Parathyroid adenoma (tissue), 2 donors: ENCODE data around the gene LSR.

Experiments used
- H2AFZ ChIP-seq: fragments of 300-600 bp; sonication (generic); one replicate; pipeline ENCODE4 v1.7.0; 2017; ENCODE audit warnings: antibody characterized with exemption, mild to moderate bottlenecking
- H3K27ac ChIP-seq: fragments of 300-600 bp; sonication (generic); one replicate; pipeline ENCODE4 v1.7.0; 2017
- H3K27me3 ChIP-seq: fragments of 300-600 bp; sonication (generic); one replicate; pipeline ENCODE4 v1.7.0; 2017; ENCODE audit warnings: low read length; ENCODE audit not compliant: control insufficient read depth, insufficient read depth
- H3K36me3 ChIP-seq: fragments of 300-600 bp; sonication (generic); one replicate; pipeline ENCODE4 v1.7.0; 2017; ENCODE audit warnings: low read length; ENCODE audit not compliant: control insufficient read depth, insufficient read depth
- H3K4me1 ChIP-seq: fragments of 300-600 bp; sonication (generic); one replicate; pipeline ENCODE4 v1.7.0; 2017; ENCODE audit warnings: control low read depth
- H3K4me2 ChIP-seq: fragments of 300-600 bp; sonication (generic); one replicate; pipeline ENCODE4 v1.7.0; 2017; ENCODE audit warnings: low read length
- H3K4me3 ChIP-seq: fragments of 300-600 bp; sonication (generic); one replicate; pipeline ENCODE4 v1.7.0; 2017; ENCODE audit warnings: low read depth, low read length
- H3K79me2 ChIP-seq: fragments of 300-600 bp; sonication (generic); one replicate; pipeline ENCODE4 v1.7.0; 2017; ENCODE audit warnings: control low read depth
- H3K9ac ChIP-seq: fragments of 300-600 bp; sonication (generic); one replicate; pipeline ENCODE4 v1.7.0; 2017; ENCODE audit warnings: mild to moderate bottlenecking
- H3K9me3 ChIP-seq: fragments of 300-600 bp; sonication (generic); one replicate; pipeline ENCODE4 v1.7.0; 2017; ENCODE audit warnings: low read length; ENCODE audit not compliant: control insufficient read depth
- TF ChIP-seq, protein P1 (sequence below): fragments of 300-600 bp; sonication (generic); IDR thresholded peaks from one replicate; pipeline ENCODE4 v1.7.0; 2017; ENCODE audit warnings: antibody characterized with exemption, mild to moderate bottlenecking
- donor health status: primary hyperparathyroidism.

The LSR gene

DNA sequence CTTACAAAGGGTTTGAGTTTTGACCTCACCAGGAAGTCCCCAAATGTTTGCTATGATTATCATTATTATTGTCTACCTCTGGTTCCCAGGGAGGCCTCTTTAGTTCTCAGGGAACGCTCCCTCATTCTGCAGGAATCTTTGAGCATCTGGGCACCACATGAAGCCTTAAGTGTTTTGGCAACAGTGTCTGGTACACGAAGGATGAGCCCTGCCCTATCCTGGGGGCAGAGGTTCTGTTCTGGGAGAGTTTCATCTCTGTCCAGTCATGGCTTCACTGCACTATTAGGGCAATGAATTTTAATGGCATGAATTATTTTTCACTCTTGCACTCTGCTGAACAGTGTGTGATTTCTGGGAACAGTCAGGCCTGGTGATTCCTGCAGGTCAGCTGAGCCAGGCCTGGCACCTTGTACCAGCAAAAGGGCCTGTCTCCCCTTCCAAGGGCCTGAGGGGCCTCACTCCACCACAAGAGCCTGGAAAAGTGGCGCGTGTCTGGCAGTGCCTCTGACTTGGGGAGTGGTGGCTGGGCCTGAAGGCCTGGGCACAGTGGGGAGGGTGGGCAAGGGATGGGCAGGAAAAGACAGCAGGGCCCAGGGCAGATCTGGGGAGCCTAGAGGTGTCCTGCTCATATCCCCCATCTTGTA lies 24.8 kb upstream of the LSR start:
- no peak overlapping the region for H3K4me3 ChIP-seq
- H3K27ac ChIP-seq, result no peak overlapping the region
- H3K27me3 ChIP-seq, result no peaks in the 10 kb centered on the region
- H3K4me2 ChIP-seq, result no peak overlapping the region
- no peaks in the 10 kb centered on the region for H3K36me3 ChIP-seq
- no peaks in the 10 kb centered on the region for H3K4me1 ChIP-seq
- H3K9ac ChIP-seq, result no peak overlapping the region
- H3K79me2 ChIP-seq, result no peaks in the 10 kb centered on the region
- TF ChIP-seq, protein P1, sequence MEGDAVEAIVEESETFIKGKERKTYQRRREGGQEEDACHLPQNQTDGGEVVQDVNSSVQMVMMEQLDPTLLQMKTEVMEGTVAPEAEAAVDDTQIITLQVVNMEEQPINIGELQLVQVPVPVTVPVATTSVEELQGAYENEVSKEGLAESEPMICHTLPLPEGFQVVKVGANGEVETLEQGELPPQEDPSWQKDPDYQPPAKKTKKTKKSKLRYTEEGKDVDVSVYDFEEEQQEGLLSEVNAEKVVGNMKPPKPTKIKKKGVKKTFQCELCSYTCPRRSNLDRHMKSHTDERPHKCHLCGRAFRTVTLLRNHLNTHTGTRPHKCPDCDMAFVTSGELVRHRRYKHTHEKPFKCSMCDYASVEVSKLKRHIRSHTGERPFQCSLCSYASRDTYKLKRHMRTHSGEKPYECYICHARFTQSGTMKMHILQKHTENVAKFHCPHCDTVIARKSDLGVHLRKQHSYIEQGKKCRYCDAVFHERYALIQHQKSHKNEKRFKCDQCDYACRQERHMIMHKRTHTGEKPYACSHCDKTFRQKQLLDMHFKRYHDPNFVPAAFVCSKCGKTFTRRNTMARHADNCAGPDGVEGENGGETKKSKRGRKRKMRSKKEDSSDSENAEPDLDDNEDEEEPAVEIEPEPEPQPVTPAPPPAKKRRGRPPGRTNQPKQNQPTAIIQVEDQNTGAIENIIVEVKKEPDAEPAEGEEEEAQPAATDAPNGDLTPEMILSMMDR, result no peak
- no peak overlapping the region for H2AFZ ChIP-seq
- H3K9me3 ChIP-seq, result no peaks in the 10 kb centered on the region

DNA sequence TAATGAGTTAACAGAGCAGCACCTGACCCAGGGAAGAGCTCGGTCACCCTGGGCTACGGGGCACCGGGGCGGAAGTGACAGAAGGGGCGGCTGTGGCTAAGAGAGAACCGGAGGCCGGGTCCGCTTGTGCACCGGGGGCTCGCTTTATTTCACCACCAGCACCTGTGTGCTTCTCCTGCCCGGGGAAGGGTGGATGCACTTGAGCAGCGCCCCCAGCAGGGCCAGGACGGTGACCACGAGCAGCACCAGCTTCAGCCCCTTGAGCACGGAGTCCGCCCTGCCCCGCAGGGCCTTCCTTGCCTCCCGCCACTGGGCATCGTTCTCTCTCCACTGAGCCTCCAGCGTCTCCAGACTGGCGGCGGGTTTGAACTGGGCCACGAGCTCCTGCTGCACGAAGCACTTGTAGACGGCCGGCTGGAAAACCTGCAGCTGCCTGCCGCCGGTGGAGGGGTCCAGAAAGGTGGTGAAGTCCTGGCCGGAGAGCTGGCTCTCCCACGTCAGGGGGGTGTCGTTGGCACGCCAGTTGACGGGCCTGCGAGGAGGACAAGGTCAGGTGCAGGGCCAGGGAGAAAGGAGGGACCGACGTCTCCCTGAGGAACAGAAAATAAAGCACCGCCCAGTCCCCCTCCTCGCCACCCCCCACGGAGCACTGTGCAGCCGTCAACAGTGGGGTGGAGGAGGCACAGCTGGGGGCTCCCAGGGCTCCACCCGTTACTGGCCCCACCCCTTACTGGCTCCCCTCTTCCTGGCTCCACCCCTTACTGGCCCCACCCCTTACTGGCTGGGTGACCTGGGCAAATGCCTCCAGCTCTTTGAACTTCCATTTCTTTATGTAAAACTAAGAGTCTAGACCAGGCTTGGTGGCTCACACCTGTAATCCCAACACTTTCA lies 23.9 kb upstream of the LSR start:
- H3K4me1 ChIP-seq, result no peaks in the 10 kb centered on the region
- H3K79me2 ChIP-seq, result no peaks in the 10 kb centered on the region
- no peak overlapping the region for H3K4me3 ChIP-seq
- H3K36me3 ChIP-seq, result no peaks in the 10 kb centered on the region
- no peaks in the 10 kb centered on the region for H3K9me3 ChIP-seq
- H2AFZ ChIP-seq, result no peak overlapping the region
- H3K27ac ChIP-seq, result no peak overlapping the region
- no peaks in the 10 kb centered on the region for H3K27me3 ChIP-seq
- TF ChIP-seq, protein P1, result no peak
- no peak overlapping the region for H3K4me2 ChIP-seq
- no peak overlapping the region for H3K9ac ChIP-seq

DNA sequence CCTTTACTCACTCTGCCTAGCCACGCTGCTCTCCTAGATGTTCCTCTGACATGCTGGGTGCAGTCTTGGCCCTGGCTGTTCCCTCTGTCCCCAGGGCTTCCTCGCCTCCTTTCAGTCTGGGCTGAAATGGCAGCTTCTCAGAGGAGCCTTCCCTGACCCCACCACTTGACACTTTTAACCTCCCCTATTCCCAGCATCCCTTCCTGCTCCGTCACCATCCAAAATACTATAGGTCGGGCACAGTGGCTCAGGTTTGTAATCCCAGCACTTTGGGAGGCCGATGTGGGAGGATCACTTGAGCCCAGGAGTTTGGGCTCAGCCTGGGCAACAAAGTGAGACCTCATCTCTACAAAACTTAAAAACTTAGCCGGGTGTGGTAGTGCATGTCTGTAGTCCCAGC lies 22.9 kb upstream of the LSR start:
- TF ChIP-seq, protein P1, result no peak
- Histone ChIP-seq H3K27me3 (no peaks in the 10 kb centered on the region), H3K36me3 (no peaks in the 10 kb centered on the region), H3K9me3 (no peaks in the 10 kb centered on the region), H3K4me3 (no peak overlapping the region), H3K9ac (no peak overlapping the region), H3K79me2 (no peaks in the 10 kb centered on the region), H3K4me2 (no peak overlapping the region), H3K27ac (no peak overlapping the region), H3K4me1 (no peaks in the 10 kb centered on the region), H2AFZ (no peak overlapping the region)

DNA sequence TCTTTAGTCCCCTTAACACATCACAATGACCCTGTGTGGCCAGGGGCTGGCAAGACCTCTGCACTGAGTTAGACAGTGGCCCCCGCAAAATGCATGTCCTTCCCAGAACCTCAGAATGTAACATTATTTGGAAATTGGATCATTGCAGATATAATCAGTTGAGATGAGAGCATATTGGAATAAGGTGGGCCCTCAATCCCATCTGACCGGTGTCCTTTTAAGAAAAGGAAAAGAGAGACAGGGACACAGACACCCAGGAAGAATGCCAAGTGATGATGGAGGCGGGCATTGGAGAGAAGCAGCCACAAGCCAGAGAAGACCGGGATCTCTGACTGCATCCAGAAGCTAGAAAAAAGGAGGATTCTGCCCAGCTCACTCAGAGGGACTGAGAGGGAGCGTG lies 22.1 kb upstream of the LSR start:
- Histone ChIP-seq H3K4me3 (no peak overlapping the region), H3K79me2 (no peaks in the 10 kb centered on the region), H3K4me1 (no peaks in the 10 kb centered on the region), H3K27me3 (no peaks in the 10 kb centered on the region), H2AFZ (no peak overlapping the region), H3K9ac (no peak overlapping the region), H3K36me3 (no peaks in the 10 kb centered on the region), H3K9me3 (no peaks in the 10 kb centered on the region), H3K4me2 (no peak overlapping the region), H3K27ac (no peak overlapping the region)
- TF ChIP-seq, protein P1, result no peak
